BE2C (cell line): ENCODE data around the gene TYW3.

Experiments used
- DNase-seq: peaks from one replicate; pipeline ENCODE4 v3.0.0-alpha.2; 2020
- H3K27me3 ChIP-seq: fragments of 250-450 bp; sonication (Bioruptor Pico); 2 replicates; pipeline ENCODE4 v1.5.1; 2020; ENCODE audit warnings: mild to moderate bottlenecking
- H3K36me3 ChIP-seq: fragments of 250-450 bp; sonication (Bioruptor Pico); 2 replicates; pipeline ENCODE4 v1.5.1; 2020; ENCODE audit warnings: mild to moderate bottlenecking
- H3K4me1 ChIP-seq: fragments of 250-450 bp; sonication (Bioruptor Pico); 2 replicates; pipeline ENCODE4 v1.5.1; 2020
- H3K4me3 ChIP-seq: 2 replicates; pipeline ENCODE4 v1.5.1; 2011; ENCODE audit warnings: low read depth, low read length
- H3K9me3 ChIP-seq: fragments of 250-450 bp; sonication (Bioruptor Pico); 2 replicates; pipeline ENCODE4 v1.5.1; 2020
- CTCF ChIP-seq: IDR thresholded peaks from 2 replicates; pipeline ENCODE4 v1.5.1; 2012; ENCODE audit warnings: mild to moderate bottlenecking, low read depth, low read length

Gene TYW3

DNA sequence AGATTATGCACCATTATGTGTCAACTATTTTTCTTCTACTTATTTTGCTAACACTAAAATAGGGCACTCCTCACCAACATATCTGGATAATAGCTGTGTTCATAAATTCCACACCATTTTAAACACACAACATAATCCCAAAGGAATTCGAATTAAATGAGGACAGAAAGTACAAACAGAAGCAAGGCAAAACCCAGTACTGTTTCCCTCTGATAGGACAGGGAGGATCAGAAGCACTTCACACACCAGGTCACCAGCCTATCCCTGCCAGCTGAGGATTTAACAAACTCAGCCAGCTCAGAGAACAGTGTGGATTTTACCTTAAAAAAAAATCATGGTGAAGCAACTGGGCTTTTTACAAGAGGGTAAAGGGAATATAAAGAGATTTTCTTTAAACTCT lies 20.1 kb upstream of the TYW3 start:
- TF ChIP-seq CTCF: no peak
- Histone ChIP-seq H3K27me3 (no peaks in the 10 kb centered on the region), H3K36me3 (no peaks in the 10 kb centered on the region), H3K4me3 (no peak overlapping the region), H3K9me3 (no peaks in the 10 kb centered on the region), H3K4me1 (no peaks in the 10 kb centered on the region)
- no peak for DNase-seq

DNA sequence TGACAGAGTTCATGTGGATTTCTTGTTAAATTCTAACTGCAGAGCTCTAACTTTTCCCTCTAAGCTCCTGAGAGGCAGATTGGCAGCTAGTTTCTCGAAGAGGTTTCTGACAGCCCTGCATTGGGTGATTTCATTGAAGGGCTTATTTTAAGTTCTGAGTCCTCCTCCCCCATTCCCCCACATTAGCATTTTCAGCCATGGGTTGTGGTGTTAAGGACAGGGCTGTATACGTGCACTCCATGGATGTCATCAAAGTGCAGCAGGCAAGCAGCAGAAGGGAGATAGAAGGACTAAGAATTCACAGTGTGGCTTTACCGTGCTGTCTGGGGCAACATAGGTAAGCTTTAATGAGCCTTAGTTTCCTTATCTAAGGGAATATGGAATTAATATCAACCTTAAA lies 19.1 kb upstream of the TYW3 start:
- H3K27me3 ChIP-seq: no peaks in the 10 kb centered on the region
- DNase-seq: no peak
- no peaks in the 10 kb centered on the region for H3K9me3 ChIP-seq
- no peaks in the 10 kb centered on the region for H3K36me3 ChIP-seq
- H3K4me3 ChIP-seq: no peak overlapping the region
- H3K4me1 ChIP-seq: no peaks in the 10 kb centered on the region
- no peak for TF ChIP-seq CTCF

DNA sequence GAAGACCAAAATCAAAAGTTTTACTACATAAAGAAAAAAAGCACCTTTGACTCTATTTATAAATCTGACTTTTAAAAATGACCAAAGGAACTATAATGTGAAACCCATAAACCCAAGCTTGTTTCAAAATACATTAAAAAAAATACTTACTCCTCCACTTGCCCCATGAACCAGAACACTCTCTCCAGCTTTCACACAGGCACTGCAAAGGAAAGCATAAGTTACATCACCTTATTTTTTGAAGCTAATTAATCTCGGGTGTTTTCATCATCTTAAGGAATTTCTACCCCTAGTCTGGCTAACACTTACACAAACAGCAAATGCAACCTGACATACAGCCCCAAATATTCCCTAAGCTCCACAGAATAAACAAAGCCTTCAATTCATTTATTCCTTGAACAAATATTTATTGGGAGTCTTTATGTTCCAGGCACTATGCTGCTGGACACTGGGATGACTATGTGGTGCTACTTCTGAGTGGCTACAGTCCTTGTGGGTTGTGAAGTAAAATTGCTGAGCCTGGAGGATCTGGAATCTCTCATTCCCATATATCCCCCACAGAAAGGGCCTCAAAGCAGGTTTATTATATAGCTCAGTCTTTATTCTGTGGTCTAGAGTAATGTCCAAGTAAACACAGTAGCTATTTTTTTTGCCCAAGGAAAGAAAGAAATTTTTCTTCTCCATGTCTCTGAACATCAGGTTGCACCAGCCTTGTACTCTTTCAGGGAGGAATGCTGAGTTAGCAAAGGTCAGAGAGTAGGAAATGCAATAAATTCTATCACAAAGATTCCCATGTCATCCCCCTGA lies 18.3 kb upstream of the TYW3 start:
- Histone ChIP-seq H3K9me3 (no peaks in the 10 kb centered on the region), H3K4me3 (no peak overlapping the region), H3K27me3 (no peaks in the 10 kb centered on the region), H3K36me3 (no peaks in the 10 kb centered on the region), H3K4me1 (no peaks in the 10 kb centered on the region)
- no peak for DNase-seq
- no peak for TF ChIP-seq CTCF

DNA sequence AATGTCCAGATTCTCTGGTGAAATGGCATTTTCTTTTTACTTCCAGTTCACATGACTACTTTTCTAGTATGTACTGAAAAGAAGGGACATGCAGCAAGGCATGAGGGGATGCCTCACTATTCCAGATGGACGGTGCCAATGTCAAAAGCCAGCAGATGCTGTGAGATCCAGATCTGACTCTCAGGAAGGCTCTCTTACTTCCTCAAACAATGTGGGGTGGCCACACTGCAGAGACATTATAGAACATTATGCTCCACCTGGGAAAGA lies 17.8 kb upstream of the TYW3 start:
- DNase-seq: no peak
- TF ChIP-seq CTCF: no peak
- Histone ChIP-seq H3K9me3 (no peaks in the 10 kb centered on the region), H3K36me3 (no peaks in the 10 kb centered on the region), H3K4me1 (no peaks in the 10 kb centered on the region), H3K4me3 (no peak overlapping the region), H3K27me3 (no peaks in the 10 kb centered on the region)

DNA sequence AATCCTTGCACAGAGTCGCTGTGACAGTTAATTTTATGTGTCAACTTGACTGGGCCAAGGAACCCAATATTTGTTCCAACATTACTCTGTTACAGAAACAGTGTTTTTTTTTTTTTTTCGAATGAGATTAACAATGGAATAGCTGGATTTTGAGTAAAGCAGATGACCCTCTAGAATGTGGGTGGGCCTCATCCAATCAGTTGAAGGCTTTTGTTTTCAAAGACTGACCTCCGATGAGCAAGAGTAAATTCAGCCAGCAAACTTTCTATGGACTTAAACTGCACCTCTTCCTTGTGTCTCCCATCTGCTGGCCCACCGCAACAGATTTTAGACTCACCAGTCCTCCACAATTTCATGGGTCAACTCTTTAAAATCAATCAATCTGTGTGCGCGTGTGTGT lies 17.1 kb upstream of the TYW3 start:
- no peaks in the 10 kb centered on the region for H3K36me3 ChIP-seq
- no peaks in the 10 kb centered on the region for H3K27me3 ChIP-seq
- H3K9me3 ChIP-seq: no peaks in the 10 kb centered on the region
- no peak for DNase-seq
- H3K4me3 ChIP-seq: no peak overlapping the region
- H3K4me1 ChIP-seq: no peaks in the 10 kb centered on the region
- TF ChIP-seq CTCF: no peak

GRCh38 chr1:74716822-74717221 lies 16.1 kb upstream of the TYW3 start:
- Histone ChIP-seq H3K4me3 (no peak overlapping the region), H3K27me3 (no peaks in the 10 kb centered on the region), H3K4me1 (no peaks in the 10 kb centered on the region), H3K36me3 (no peaks in the 10 kb centered on the region), H3K9me3 (no peaks in the 10 kb centered on the region)
- no peak for TF ChIP-seq CTCF
- DNase-seq: no peak
